ENCODE results near the gene OR10S1.
"Not testable (repeated sequence)": the region's sequence is repeated elsewhere in the genome, so short reads cannot be mapped to it uniquely, and the experiment has no call there.

OR10S1 gene, protein sequence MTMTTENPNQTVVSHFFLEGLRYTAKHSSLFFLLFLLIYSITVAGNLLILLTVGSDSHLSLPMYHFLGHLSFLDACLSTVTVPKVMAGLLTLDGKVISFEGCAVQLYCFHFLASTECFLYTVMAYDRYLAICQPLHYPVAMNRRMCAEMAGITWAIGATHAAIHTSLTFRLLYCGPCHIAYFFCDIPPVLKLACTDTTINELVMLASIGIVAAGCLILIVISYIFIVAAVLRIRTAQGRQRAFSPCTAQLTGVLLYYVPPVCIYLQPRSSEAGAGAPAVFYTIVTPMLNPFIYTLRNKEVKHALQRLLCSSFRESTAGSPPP

DNA sequence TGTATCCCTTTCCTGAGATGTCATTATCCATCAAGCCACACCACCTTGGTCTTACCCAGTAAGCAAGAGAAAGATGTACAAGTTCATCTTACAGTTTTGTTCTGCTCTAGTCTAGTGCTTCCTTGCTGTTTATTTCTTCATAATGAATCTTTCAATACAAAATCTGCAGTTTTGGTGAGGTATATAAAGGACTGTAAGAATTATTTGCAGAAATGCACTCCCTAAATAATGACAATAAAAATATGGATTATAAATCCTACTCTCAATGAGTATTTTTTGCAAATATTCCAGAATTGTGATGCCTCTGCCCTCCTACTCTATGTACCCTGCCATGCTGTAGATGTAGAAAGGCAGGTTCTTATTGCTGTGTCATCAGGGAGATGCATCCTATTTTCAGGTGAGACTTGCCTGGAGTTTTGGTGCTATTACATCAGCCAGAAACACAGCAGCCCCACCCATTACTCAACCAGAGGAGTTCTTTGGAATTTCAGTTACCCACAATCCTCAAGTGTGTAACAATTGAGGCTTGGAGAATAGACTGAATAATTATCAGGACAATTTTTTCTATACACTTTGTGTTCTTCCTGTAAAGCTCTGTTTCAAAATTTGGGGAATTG, at the start of gene OR10S1:
Gene OR10S1, minus strand, starts transcription at position 51 of the 617 bp plus-strand sequence. CDS start 117 bp downstream, outside the sequence.
- no peak for DNase-seq

DNA sequence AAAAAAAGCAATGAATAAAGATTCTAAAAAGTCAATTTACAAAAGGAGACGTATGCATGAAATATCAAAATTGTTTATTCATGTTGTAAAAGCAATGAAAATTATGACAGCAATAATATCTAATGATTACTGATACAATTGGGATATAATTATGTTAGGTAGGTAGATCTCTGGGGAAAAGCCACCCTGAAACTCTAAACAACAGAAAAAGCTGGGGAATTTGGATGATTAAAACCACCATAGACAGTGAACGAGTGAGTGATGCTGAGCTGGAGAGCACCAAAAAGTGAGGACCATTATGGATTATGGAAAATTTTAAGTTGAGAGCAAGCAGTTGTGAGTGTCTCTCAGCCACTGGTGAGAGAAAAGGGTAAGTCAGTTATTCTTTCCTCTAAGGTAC, 48.9 kb upstream of the OR10S1 start, which contains the start of gene OR10G8:
Gene OR10G8, plus strand, starts transcription at position 301 of the 400 bp plus-strand sequence. CDS start 2,825 bp downstream, outside the sequence.
- DNase-seq = no peak

GRCh38 chr11:124015837-124016236, 38.3 kb upstream of the OR10S1 start:
- not testable (repeated sequence) for DNase-seq

GRCh38 chr11:124012697-124013096, 35.1 kb upstream of the OR10S1 start, which contains the start of gene OR10G4:
Gene OR10G4, plus strand, starts transcription at chr11:124012997. Its CDS starts 2,578 bp downstream, at chr11:124015575.
- no peak for DNase-seq

- DNase-seq = no peak
These were observed 17.5 kb upstream of the OR10S1 start, which contains the start of gene OR10G6 for GRCh38 chr11:123995119-123995518. Gene OR10G6, minus strand, starts transcription at chr11:123995161. Its CDS starts 0 bp downstream, at chr11:123995161.

- DNase-seq = no peak
These were observed 1.7 kb upstream of the OR10S1 start for GRCh38 chr11:123979311-123979710.

DNA sequence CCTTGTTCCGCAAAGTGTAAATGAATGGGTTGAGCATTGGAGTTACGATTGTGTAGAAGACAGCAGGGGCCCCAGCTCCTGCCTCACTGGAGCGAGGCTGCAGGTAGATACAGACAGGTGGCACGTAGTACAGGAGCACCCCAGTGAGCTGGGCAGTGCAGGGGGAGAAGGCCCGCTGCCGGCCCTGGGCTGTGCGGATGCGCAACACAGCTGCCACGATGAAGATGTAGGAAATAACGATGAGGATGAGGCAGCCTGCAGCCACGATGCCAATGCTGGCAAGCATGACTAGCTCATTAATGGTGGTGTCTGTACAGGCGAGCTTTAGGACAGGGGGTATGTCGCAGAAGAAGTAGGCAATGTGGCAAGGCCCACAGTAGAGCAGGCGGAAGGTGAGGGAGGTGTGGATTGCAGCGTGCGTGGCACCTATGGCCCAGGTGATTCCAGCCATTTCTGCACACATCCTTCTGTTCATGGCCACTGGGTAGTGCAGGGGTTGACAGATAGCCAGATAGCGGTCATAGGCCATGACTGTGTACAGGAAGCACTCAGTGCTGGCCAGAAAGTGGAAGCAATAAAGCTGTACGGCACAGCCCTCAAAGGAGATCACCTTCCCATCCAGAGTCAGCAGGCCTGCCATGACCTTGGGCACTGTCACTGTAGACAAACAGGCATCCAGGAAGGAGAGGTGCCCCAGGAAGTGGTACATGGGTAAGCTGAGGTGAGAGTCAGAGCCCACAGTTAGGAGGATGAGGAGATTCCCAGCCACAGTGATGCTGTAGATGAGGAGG, 616 bp downstream of the OR10S1 start:
- DNase-seq = no peak

GRCh38 chr11:123973816-123974215, 3.8 kb downstream of the OR10S1 start:
- no peak for DNase-seq

DNA sequence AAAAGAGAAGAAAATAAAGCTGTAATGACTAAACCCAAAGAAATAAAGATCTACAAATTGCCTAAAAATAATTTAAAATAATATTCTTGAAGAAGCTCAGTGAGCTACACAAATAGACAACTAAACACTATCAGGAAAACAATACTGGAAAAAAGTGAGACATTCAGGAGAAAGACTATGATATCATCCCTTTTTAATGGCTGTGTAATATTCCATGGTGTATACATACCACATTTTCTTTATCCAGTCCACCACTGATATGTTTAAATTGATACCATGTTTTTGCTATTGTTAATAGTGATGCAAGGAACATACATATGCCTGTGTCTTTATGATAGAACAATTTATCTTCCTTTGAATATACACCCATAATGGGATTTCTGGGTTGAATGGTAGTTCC, 20.8 kb downstream of the OR10S1 start:
- DNase-seq = no peak

- no peak for DNase-seq
These were observed 32.4 kb downstream of the OR10S1 start for GRCh38 chr11:123945132-123945531.

DNA sequence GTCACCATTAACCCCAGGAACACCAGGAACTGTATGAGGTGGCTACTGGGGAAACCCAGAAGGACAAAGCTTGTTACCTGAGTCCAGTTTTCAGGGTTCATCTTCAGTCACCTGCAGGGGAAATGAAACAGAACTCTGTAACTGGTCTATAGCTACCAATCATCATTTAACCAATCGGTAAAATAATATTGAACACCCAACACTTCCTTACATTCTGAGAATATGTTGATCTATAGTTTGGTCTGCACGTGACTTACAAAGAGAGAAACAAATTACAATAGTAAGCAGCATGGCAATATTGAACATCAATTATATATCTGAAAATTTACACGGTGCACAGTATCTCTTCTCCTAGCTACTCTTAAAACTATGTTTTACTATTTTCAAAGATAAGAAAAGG, 33.8 kb downstream of the OR10S1 start, which contains the start of gene OR6T1:
Gene OR6T1, minus strand, starts transcription at position 101 of the 400 bp plus-strand sequence. Its CDS starts 0 bp downstream, at position 101.
- DNase-seq = no peak

- DNase-seq = no peak
These were observed 35.2 kb downstream of the OR10S1 start for GRCh38 chr11:123942413-123942812.

DNA sequence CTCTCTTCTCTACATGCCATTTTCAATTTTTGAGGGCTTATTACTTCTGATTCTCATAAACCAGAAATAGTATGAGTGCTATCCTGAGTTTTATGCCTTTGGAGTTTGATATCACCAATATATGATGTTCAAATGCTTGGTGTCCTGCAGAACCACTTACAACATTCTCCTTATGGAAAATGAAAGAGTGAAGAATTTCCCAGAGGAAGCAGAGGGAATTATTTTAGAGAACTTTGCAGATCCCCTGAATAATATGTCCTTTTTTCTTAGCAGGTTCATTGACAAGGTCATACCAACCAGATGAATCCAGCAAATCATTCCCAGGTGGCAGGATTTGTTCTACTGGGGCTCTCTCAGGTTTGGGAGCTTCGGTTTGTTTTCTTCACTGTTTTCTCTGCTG, 38.3 kb downstream of the OR10S1 start, which contains the start of gene OR4D5:
Gene OR4D5, plus strand, starts transcription at position 301 of the 400 bp plus-strand sequence. Its CDS starts 0 bp downstream, at position 301.
- no peak for DNase-seq

Data from NCI-H2227 treated with DMSO at 0.1 percent for 48 hours (cell line).